H1 (cell line): ENCODE results near the gene LRRC14B. TPM values are rescaled to one million over a fixed set of nuclear protein-coding genes. Genes with fewer than 3 reads are reported as not detected.

Source experiments
- ASH2L ChIP-seq: fragments of 200-600, 300-600 bp; sonication (generic); IDR thresholded peaks from one replicate; pipeline ENCODE4 v1.7.1; 2017; ENCODE audit warnings: low read length
- KDM1A ChIP-seq: fragments of 200-600, 300-600 bp; sonication (generic); IDR thresholded peaks from 2 replicates; pipeline ENCODE4 v1.7.1; 2016; ENCODE audit warnings: mild to moderate bottlenecking, low read length, borderline replicate concordance
- polyA plus RNA-seq, 7 experiments: library from polyadenylated mRNA; depleted of rRNA in 3 of 7; stranded (reverse) in 5 of 7; unstranded in 2 of 7; fragments of >200 nt in 5 of 7; fragments of 200-250 nt in 2 of 7; gene quantifications; 1 replicate in 5 of 7; 2 replicates in 1 of 7; 4 replicates in 1 of 7; pipeline versions ENCODE4 v1.2.1 to v1.2.3, GENCODE V29; 2011 to 2013; ENCODE audit warnings: missing spikeins in 2 of 7, mixed read lengths in 2 of 7
- total RNA-seq: library from RNA; stranded (reverse); fragmentation: NEBNext Ultra II Directional; extraction: Animal tissue kit (Norgen Biotek cat#: 25700); gene quantifications from 2 replicates; pipeline ENCODE4 v1.2.1, GENCODE V29; 2021
- TF ChIP-seq, protein P1 (sequence below): IDR thresholded peaks from 2 replicates; pipeline ENCODE4 v1.6.1; 2012; ENCODE audit warnings: low read length, inconsistent platforms

The LRRC14B gene
- total and polyA plus RNA-seq, 2 of the 8 experiments (the other 6 are each of a cell fraction or from before 2014, with no cell fraction given), result not detected

DNA sequence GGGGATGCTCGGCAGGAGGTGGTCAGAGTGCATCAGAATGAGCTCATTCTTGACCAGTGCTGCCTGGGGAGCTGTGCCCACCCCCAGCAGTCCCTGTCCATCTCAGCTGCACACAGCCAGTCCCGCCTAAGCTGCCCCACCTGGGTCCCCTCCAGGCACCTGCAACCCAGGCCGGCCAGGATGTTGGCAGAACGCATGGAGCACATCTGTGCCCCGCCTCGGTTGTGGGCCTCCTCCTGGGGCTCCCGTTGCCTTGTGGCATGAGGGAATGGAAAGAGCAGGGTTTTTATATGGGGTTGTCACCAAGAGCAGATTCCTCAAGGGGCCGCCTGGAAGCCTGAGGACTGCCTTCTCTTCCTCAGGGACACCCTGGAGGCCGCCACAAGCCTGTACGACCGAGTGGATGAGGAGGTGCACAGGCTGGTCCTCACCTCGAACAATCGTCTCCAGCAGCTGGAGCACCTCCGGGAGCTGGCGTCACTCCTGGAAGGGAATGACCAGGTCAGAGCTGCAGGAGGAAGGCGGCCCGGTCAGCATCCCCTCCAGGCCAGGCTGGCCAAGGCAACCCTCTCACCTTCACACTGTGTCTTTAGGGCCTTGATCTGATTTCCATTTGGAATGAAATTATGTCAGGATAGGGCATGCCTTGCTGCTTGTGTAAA is 34.8 kb upstream of the LRRC14B start (continued):
- TF ChIP-seq KDM1A (no peak), ASH2L (no peak)
- TF ChIP-seq, protein P1, sequence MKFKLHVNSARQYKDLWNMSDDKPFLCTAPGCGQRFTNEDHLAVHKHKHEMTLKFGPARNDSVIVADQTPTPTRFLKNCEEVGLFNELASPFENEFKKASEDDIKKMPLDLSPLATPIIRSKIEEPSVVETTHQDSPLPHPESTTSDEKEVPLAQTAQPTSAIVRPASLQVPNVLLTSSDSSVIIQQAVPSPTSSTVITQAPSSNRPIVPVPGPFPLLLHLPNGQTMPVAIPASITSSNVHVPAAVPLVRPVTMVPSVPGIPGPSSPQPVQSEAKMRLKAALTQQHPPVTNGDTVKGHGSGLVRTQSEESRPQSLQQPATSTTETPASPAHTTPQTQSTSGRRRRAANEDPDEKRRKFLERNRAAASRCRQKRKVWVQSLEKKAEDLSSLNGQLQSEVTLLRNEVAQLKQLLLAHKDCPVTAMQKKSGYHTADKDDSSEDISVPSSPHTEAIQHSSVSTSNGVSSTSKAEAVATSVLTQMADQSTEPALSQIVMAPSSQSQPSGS, result no peak
